Pancreas (tissue), 10 donors: ENCODE measurements around the gene SKOR1. TPM values are rescaled to one million over a fixed set of nuclear protein-coding genes. Genes with fewer than 3 reads are reported as not detected.

ENCODE experiments used
- ATAC-seq, 4 donors: fragments of 200-7000 bp; cut with Tn5 transposase; one replicate each; pipeline versions ENCODE4 v1.8.0 to v1.9.1; 2020; ENCODE audit warnings: mild to moderate bottlenecking in 4 of 4, moderate library complexity in 4 of 4
- DNase-seq, 6 donors: peaks; one replicate each; pipeline ENCODE4 v3.0.0-alpha.2; 2020
- FAIRE-seq: peaks from 2 replicates; lab custom pipeline; 2012; peaks lifted over from hg19 to GRCh38; lab: Jason Lieb, UNC
- H3K27ac ChIP-seq, 4 donors: fragments of 200-600 bp; sonication (generic); 1 replicate in 3 of 4; 2 replicates in 1 of 4; pipeline versions ENCODE4 v1.5.0 to v1.8.0; 2020
- H3K27me3 ChIP-seq, 4 donors: fragments of 200-600 bp; one replicate each; pipeline ENCODE4 v1.8.0; 2021
- H3K36me3 ChIP-seq, 3 donors: fragments of 200-600 bp; sonication (generic) in 1 of 3; one replicate each; pipeline versions ENCODE4 v1.5.0 to v1.8.0; 2020 to 2021
- H3K4me1 ChIP-seq, 3 donors: fragments of 200-600 bp; one replicate each; pipeline ENCODE4 v1.8.0; 2021
- H3K4me3 ChIP-seq, 4 donors: fragments of 200-600 bp; sonication (generic) in 2 of 4; one replicate each; pipeline versions ENCODE4 v1.5.0 to v1.8.0; 2020 to 2021
- H3K9me3 ChIP-seq, 4 donors: fragments of 200-600 bp; one replicate each; pipeline ENCODE4 v1.8.0; 2021
- WGBS, 2 donors: extraction: QIAGEN DNeasy Blood & Tissue Kit; methylation state at CpG; one replicate each; pipeline ENCODE4 v1.1.7; 2013; 5-methylcytosine and 5-hydroxymethylcytosine counted together
- intact Hi-C, 3 donors: fragments of 100-400 bp; cut with DNase I; formaldehyde crosslinking; loops; one replicate each; pipeline versions ENCODE4 v1.11.1 to v1.14.2; 2022
- polyA plus RNA-seq, 2 donors: library from polyadenylated mRNA; stranded (reverse); fragments of 200-250 nt; gene quantifications; one replicate each; pipeline ENCODE4 v1.2.3, GENCODE V29; 2013
- total RNA-seq, 6 donors: library from RNA; stranded (reverse); fragmentation: NEBNext Ultra II Directional in 4 of 6; extraction: Animal tissue kit (Norgen Biotek cat#: 25700) in 4 of 6; gene quantifications; one replicate each; pipeline versions ENCODE4 v1.2.1 to v1.2.4, GENCODE V29; 2021 to 2023
- TF ChIP-seq, protein P1 (sequence below), 4 donors: fragments of 200-600 bp; sonication (generic) in 3 of 4; IDR thresholded peaks; one replicate each; pipeline versions ENCODE4 v1.5.0 to v1.8.0; 2021; ENCODE audit warnings: antibody characterized with exemption in 4 of 4
- donor health status: healthy with polysubstance abuse.
- donor health status: DM: no; HTN: no; CAD: no; lungs with moderate emphysema.
- donor health status: DM: no; HTN: no; CAD: no.
- donor health status: control.
- donor health status: control.
- donor health status: Bipolar disorder and iron deficiency.
- donor health status: DM: yes; HTN: yes; CAD: no.
- donor health status: DM: no; HTN: no; CAD: no.
- donor health status: DM: no; HTN: no; CAD: no.
- donor health status: DM: yes; HTN: yes; CAD: no.

Gene SKOR1
- total and polyA plus RNA-seq, 8 donors = 0.09 to 0.54 (median 0.36) TPM

DNA sequence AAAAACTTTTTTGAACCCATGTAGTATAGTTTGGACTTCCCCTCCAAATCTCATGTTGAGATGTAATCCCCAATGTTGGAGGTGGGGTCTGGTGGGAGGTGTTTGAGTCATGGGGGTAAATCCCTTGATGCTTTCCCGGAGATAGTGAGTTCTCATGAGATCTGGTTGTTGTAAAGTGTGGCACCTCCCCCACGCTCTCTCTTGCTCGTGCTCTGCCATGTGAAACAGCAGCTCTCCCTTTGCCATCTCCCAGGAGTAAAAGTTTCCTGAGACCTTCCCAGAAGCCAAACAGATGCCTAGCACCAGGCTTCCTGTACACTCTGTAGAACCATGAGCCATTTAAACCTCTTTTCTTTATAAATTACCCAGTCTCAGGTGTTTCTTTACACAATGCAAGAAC is 30.5 kb downstream of the SKOR1 start:
- 73 to 86% methylated on average over 3 of the region's 3 CpGs for WGBS, 2 donors
- ATAC-seq (no peak), DNase-seq (peak in 1 of 6 donors; percentile 2), FAIRE-seq (no peak)
- Histone ChIP-seq H3K36me3 (no peaks in the 10 kb centered on the region), H3K9me3 (no peaks in the 10 kb centered on the region), H3K4me1 (no peaks in the 10 kb centered on the region), H3K4me3 (no peak overlapping the region), H3K27ac (no peak overlapping the region), H3K27me3 (no peaks in the 10 kb centered on the region)
- TF ChIP-seq, protein P1, sequence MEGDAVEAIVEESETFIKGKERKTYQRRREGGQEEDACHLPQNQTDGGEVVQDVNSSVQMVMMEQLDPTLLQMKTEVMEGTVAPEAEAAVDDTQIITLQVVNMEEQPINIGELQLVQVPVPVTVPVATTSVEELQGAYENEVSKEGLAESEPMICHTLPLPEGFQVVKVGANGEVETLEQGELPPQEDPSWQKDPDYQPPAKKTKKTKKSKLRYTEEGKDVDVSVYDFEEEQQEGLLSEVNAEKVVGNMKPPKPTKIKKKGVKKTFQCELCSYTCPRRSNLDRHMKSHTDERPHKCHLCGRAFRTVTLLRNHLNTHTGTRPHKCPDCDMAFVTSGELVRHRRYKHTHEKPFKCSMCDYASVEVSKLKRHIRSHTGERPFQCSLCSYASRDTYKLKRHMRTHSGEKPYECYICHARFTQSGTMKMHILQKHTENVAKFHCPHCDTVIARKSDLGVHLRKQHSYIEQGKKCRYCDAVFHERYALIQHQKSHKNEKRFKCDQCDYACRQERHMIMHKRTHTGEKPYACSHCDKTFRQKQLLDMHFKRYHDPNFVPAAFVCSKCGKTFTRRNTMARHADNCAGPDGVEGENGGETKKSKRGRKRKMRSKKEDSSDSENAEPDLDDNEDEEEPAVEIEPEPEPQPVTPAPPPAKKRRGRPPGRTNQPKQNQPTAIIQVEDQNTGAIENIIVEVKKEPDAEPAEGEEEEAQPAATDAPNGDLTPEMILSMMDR (IDR thresholded peaks at IDR 0.05) = no peak
- intact Hi-C loops = no loop called here

DNA sequence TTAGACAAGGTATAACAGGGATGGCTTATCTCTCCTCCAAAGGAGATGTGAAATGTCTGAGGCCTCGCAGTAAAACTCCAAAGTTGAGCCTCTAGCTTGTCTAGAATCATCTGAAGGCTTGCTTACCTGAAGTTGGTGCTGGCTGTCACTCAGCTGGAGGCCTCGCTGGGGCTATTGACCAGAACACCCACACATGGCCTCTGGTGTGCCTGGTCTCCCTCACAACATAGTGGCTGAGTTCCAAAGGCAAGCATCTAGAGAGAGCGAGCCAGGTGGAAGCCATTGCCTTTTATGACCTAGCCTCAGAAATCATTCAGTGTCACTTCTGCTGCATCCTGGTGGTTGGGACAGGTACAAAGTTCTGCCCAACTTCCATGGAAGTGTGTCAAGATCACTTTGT is 31.9 kb downstream of the SKOR1 start:
- no peaks in the 10 kb centered on the region for H3K27me3 ChIP-seq
- intact Hi-C loops = no loop called here
- H3K4me3 ChIP-seq = no peak overlapping the region
- peak in 1 of 6 donors; percentile 7 for DNase-seq
- no peak overlapping the region for H3K27ac ChIP-seq
- no peak for ATAC-seq
- TF ChIP-seq, protein P1 (IDR thresholded peaks at IDR 0.05) = no peak
- no peaks in the 10 kb centered on the region for H3K4me1 ChIP-seq
- H3K36me3 ChIP-seq = no peaks in the 10 kb centered on the region
- 80 to 88% methylated on average over 3 of the region's 3 CpGs for WGBS, 2 donors
- H3K9me3 ChIP-seq = no peaks in the 10 kb centered on the region
- FAIRE-seq = no peak

DNA sequence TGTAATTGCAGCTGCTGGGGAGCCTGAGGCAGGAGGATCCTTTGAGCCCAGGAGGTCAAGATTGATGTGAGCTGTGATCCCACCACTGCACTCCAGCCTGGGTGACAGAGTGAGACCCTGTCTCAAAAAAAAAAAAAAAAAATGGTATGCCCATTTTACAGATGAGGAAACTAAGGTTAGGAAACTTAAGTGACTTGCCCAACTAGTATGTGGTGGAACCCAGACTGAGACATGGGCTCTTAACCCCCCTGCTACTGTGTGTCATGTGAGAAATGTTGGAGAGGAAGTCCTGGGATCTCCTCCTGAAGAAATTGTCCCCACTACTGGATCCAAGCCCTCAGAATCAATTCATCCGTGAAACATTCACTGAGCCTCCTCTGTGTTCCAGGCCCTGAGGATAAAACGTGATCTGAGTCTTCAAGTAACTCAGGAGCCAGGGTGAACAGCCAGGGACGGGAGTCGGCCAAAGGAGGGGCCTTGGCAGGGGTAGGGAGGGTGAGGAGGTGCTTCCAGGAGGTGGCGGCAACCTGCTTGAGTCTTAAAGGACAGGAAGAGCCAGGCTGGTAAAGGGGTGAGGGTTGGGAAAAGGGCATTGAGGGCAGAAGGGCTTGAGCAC is 34.1 kb downstream of the SKOR1 start:
- DNase-seq (peak in 1 of 6 donors; percentile 9), ATAC-seq (no peak)
- intact Hi-C loops = no loop called here

DNA sequence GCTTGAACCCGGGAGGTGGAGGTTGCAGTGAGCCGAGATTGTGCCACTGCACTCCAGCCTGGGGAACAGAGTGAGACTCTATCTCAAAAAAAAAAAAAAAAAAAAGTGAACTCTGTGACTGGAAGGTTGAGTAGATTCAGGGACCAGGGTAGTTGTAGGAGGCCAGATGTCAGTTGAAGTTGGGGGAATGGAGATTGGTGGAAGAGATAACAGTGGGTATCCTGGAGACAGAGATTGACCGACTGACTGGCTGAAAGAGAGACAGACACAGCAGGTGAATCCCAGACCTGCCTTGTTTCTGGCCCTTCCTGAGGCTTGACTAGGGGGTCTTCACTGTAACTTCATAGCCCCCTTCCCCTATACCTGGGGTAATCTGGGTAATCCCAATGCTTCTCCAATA is 36.7 kb downstream of the SKOR1 start:
- Histone ChIP-seq H3K36me3 (no peaks in the 10 kb centered on the region), H3K4me1 (no peaks in the 10 kb centered on the region), H3K27me3 (no peaks in the 10 kb centered on the region), H3K9me3 (no peaks in the 10 kb centered on the region), H3K4me3 (no peak overlapping the region), H3K27ac (no peak overlapping the region)
- ATAC-seq (no peak), FAIRE-seq (no peak), DNase-seq (peak in 1 of 6 donors; percentile 4)
- TF ChIP-seq, protein P1 (IDR thresholded peaks at IDR 0.05) = no peak
- intact Hi-C loops = loop anchor here (5.0 to 10.0 kb wide), 4 partner anchors 183 to 295 kb away; no protein-coding TSS in a partner anchor
- 77 to 80% methylated on average over 2 to 3 of the region's 3 CpGs for WGBS, 2 donors

More for the DNA sequence above, 34.1 kb downstream of the SKOR1 start:
- no peaks in the 10 kb centered on the region for H3K36me3 ChIP-seq
- no peaks in the 10 kb centered on the region for H3K4me1 ChIP-seq
- no peak for FAIRE-seq
- no peaks in the 10 kb centered on the region for H3K9me3 ChIP-seq
- WGBS, 2 donors = 73 to 78% methylated on average over 5 of the region's 5 CpGs
- no peak overlapping the region for H3K27ac ChIP-seq
- TF ChIP-seq, protein P1 (IDR thresholded peaks at IDR 0.05) = no peak
- H3K4me3 ChIP-seq = no peak overlapping the region
- no peaks in the 10 kb centered on the region for H3K27me3 ChIP-seq
